Prostate gland (tissue), 2 donors: ENCODE measurements around the gene COLQ.

ENCODE experiments used
- CTCF ChIP-seq, 4 experiments: fragments of 200-600 bp in 2 of 4; fragments of 450-650 bp in 2 of 4; sonication (generic) in 2 of 4; IDR thresholded peaks; 1 replicate in 3 of 4; 2 replicates in 1 of 4; pipeline ENCODE4 v1.5.1; 2016 to 2019; ENCODE audit warnings: antibody characterized with exemption in 4 of 4, mild to moderate bottlenecking in 2 of 4, moderate library complexity in 2 of 4
- POLR2A ChIP-seq: fragments of 450-650 bp; IDR thresholded peaks from one replicate; pipeline ENCODE4 v1.6.1; 2016; ENCODE audit warnings: antibody characterized with exemption, mild to moderate bottlenecking
- POLR2AphosphoS5 ChIP-seq: sonication (generic); formaldehyde crosslinking; IDR thresholded peaks from one replicate; pipeline ENCODE4 v1.6.1; 2017; ENCODE audit warnings: antibody characterized with exemption

- no peak for TF ChIP-seq CTCF (IDR thresholded peaks at IDR 0.05)
- no peak for TF ChIP-seq POLR2AphosphoS5
- TF ChIP-seq POLR2A, result no peak
Measured at GRCh38 chr3:15453991-15454625, 67.4 kb downstream of the COLQ start.
